Upper lobe of left lung (tissue), 6 donors: ENCODE results near the gene CACNA1D. TPM values are rescaled to one million over a fixed set of nuclear protein-coding genes. Genes with fewer than 3 reads are reported as not detected.

Experiments
- ATAC-seq, 2 donors: fragments of 200-7000 bp; cut with Tn5 transposase; one replicate each; pipeline ENCODE4 v1.9.1; 2022; ENCODE audit warnings: mild to moderate bottlenecking in 2 of 2, moderate library complexity in 2 of 2; ENCODE audit not compliant: low FRiP score in 2 of 2
- DNase-seq, 2 donors: peaks; one replicate each; pipeline ENCODE4 v3.0.0-alpha.2; 2019 to 2020
- H3K27ac ChIP-seq, 4 donors: fragments of 200-600 bp; sonication (generic); one replicate each; pipeline ENCODE4 v1.5.1; 2016 to 2019
- H3K27me3 ChIP-seq, 4 donors: fragments of 200-600 bp; sonication (generic); one replicate each; pipeline ENCODE4 v1.5.1; 2017 to 2019
- H3K36me3 ChIP-seq, 4 donors: fragments of 200-600 bp; sonication (generic); one replicate each; pipeline ENCODE4 v1.5.1; 2016 to 2019
- H3K4me1 ChIP-seq, 4 donors: fragments of 200-600 bp; sonication (generic); one replicate each; pipeline ENCODE4 v1.5.1; 2018 to 2019
- H3K4me3 ChIP-seq, 4 donors: fragments of 200-600 bp; sonication (generic); one replicate each; pipeline ENCODE4 v1.5.1; 2017 to 2019; ENCODE audit warnings: mild to moderate bottlenecking in 2 of 4, moderate library complexity in 1 of 4
- H3K9me3 ChIP-seq, 4 donors: fragments of 200-600 bp; sonication (generic); one replicate each; pipeline ENCODE4 v1.5.1; 2018 to 2019
- CTCF ChIP-seq, 6 experiments: fragments of 450-650 bp in 4 of 6; fragments of 200-600 bp in 2 of 6; sonication (generic) in 2 of 6; IDR thresholded peaks; one replicate each; pipeline ENCODE4 v1.5.1; 2016 to 2019; ENCODE audit warnings: antibody characterized with exemption in 6 of 6
- EP300 ChIP-seq, 4 donors: sonication (generic); formaldehyde crosslinking; IDR thresholded peaks; one replicate each; pipeline ENCODE4 v1.5.1; 2017; ENCODE audit warnings: antibody characterized with exemption in 4 of 4, control low read depth in 2 of 4
- POLR2A ChIP-seq, 4 donors: fragments of 450-650 bp; IDR thresholded peaks; one replicate each; pipeline ENCODE4 v1.5.1; 2016 to 2017; ENCODE audit warnings: antibody characterized with exemption in 4 of 4, mild to moderate bottlenecking in 2 of 4
- POLR2AphosphoS5 ChIP-seq, 2 donors: sonication (generic); formaldehyde crosslinking; IDR thresholded peaks; one replicate each; pipeline ENCODE4 v1.5.1; 2017; ENCODE audit warnings: antibody characterized with exemption in 2 of 2
- WGBS, 2 donors: methylation state at CpG; one replicate each; pipeline ENCODE4 v1.1.5; 2017 to 2018; 5-methylcytosine and 5-hydroxymethylcytosine counted together
- total RNA-seq, 6 donors: library from RNA; depleted of rRNA in 4 of 6; stranded (reverse); fragments of >200 nt in 4 of 6; gene quantifications; one replicate each; pipeline versions ENCODE4 v1.1.0 to v1.2.1, GENCODE V29; 2016 to 2021
- donor health status: DM: no; HTN: no; CAD: no; lungs with moderate emphysema.
- donor health status: DM: no; HTN: yes; CAD: no; lungs with severe emphysema.

Gene CACNA1D
- total RNA-seq, 6 donors from 2014 or later: 17.2 to 221 (median 30.2) TPM

- TF ChIP-seq CTCF (IDR thresholded peaks at IDR 0.05): no peak
- DNase-seq: no peak
Measured at GRCh38 chr3:53813876-53814275, 319.5 kb downstream of the CACNA1D start.

GRCh38 chr3:53815067-53815466 is 320.7 kb downstream of the CACNA1D start:
- H3K4me3 ChIP-seq: no peak overlapping the region
- H3K36me3 ChIP-seq: peaks cover 0 to 10% (median 6%) of the 10 kb centered on the region in 4 donors
- no peak for TF ChIP-seq POLR2A (IDR thresholded peaks at IDR 0.05)
- 98 to 100% methylated on average over 2 to 4 of the region's 4 CpGs for WGBS, 2 donors
- H3K9me3 ChIP-seq: no peaks in the 10 kb centered on the region
- no peaks in the 10 kb centered on the region for H3K27me3 ChIP-seq
- ATAC-seq (no peak), DNase-seq (no peak)
- H3K4me1 ChIP-seq: no peaks in the 10 kb centered on the region
- H3K27ac ChIP-seq: no peak overlapping the region

More at GRCh38 chr3:53813876-53814275, 319.5 kb downstream of the CACNA1D start:
- H3K27ac ChIP-seq: no peak overlapping the region
- no peak for ATAC-seq
- no peaks in the 10 kb centered on the region for H3K4me1 ChIP-seq
- WGBS, 2 donors: 84 to 93% methylated on average over 8 to 10 of the region's 10 CpGs
- no peaks in the 10 kb centered on the region for H3K9me3 ChIP-seq
- no peaks in the 10 kb centered on the region for H3K27me3 ChIP-seq
- H3K36me3 ChIP-seq: peaks cover 0 to 6% (median 3%) of the 10 kb centered on the region in 4 donors
- no peak overlapping the region for H3K4me3 ChIP-seq

DNA sequence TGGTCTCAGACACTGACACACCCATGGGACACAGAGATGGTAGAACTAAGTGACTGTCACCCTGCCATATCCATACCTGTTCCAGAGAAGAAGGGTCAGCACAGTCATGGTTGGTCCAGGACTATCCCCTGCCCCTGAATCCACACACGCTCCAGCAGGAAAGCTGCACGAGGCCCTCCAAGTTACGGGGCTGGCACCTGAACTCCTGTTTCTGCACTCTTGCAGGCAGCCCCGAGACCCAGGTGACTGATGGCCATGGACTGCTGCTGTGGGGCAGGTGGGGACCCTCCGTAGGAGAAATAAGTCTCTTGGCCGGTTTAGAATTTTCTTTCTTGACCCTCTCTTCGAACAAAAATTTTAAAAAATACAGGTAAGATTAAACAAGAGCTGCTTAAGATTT is 321.2 kb downstream of the CACNA1D start:
- DNase-seq (no peak), ATAC-seq (no peak)
- Histone ChIP-seq H3K27ac (no peak overlapping the region), H3K36me3 (peaks cover 0 to 10% (median 6%) of the 10 kb centered on the region in 4 donors), H3K4me1 (no peaks in the 10 kb centered on the region), H3K4me3 (no peak overlapping the region), H3K27me3 (no peaks in the 10 kb centered on the region), H3K9me3 (no peaks in the 10 kb centered on the region)
- TF ChIP-seq EP300 (IDR thresholded peaks at IDR 0.05): no peak
- TF ChIP-seq POLR2AphosphoS5 (IDR thresholded peaks at IDR 0.05): no peak
- no peak for TF ChIP-seq POLR2A (IDR thresholded peaks at IDR 0.05)
- no peak for TF ChIP-seq CTCF (IDR thresholded peaks at IDR 0.05)
- 96 to 99% methylated on average over 7 of the region's 7 CpGs for WGBS, 2 donors

- peaks cover 0 to 10% (median 6%) of the 10 kb centered on the region in 4 donors for H3K36me3 ChIP-seq
- no peak overlapping the region for H3K27ac ChIP-seq
- 79 to 92% methylated on average over 4 of the region's 4 CpGs for WGBS, 2 donors
- no peak for DNase-seq
- no peaks in the 10 kb centered on the region for H3K4me1 ChIP-seq
- no peak overlapping the region for H3K4me3 ChIP-seq
- no peaks in the 10 kb centered on the region for H3K27me3 ChIP-seq
- no peak for TF ChIP-seq CTCF (IDR thresholded peaks at IDR 0.05)
- TF ChIP-seq POLR2AphosphoS5 (IDR thresholded peaks at IDR 0.05): no peak
- TF ChIP-seq EP300 (IDR thresholded peaks at IDR 0.05): no peak
- TF ChIP-seq POLR2A (IDR thresholded peaks at IDR 0.05): no peak
- ATAC-seq: no peak
- H3K9me3 ChIP-seq: no peaks in the 10 kb centered on the region
Measured at GRCh38 chr3:53816425-53816824, 322.0 kb downstream of the CACNA1D start.

DNA sequence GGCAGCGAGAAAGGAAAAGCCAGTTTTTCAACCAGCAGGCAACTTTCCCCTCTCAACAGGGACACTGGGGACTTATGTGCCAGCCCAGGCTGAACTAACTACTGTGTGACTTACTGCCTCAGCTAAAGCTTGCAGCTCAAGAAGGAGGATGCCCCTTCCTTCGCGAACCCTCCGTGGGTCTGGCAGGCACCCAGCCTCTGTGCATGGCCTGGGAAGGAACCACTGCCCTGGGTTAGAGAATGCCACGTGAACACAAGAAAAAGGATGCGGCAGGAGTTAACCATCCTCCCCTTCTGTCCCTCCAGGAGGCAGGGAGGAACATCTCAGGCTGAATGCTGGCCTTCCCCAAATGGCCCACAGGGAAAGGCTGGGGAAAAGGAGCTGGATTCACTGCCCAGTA is 322.8 kb downstream of the CACNA1D start:
- H3K36me3 ChIP-seq: peaks cover 0 to 10% (median 6%) of the 10 kb centered on the region in 4 donors
- DNase-seq: no peak
- 83 to 92% methylated on average over 6 of the region's 6 CpGs for WGBS, 2 donors

More for the DNA sequence above, 322.8 kb downstream of the CACNA1D start:
- no peak overlapping the region for H3K4me3 ChIP-seq
- no peaks in the 10 kb centered on the region for H3K27me3 ChIP-seq
- no peaks in the 10 kb centered on the region for H3K4me1 ChIP-seq
- no peak overlapping the region for H3K27ac ChIP-seq
- TF ChIP-seq EP300 (IDR thresholded peaks at IDR 0.05) (no peak), POLR2AphosphoS5 (IDR thresholded peaks at IDR 0.05) (no peak), CTCF (IDR thresholded peaks at IDR 0.05) (no peak), POLR2A (IDR thresholded peaks at IDR 0.05) (no peak)
- no peaks in the 10 kb centered on the region for H3K9me3 ChIP-seq
- ATAC-seq: no peak
